NCI-H2029 treated with DMSO at 0.1 percent for 48 hours (cell line): ENCODE data around the gene MRTFA.

Source experiments
- DNase-seq: peaks from one replicate; lab custom pipeline; 2025; lab: John Stamatoyannopoulos, UW

The MRTFA gene

GRCh38 chr22:40426594-40427333 lies 209.8 kb downstream of the MRTFA start:
- peak; percentile 43 for DNase-seq

DNA sequence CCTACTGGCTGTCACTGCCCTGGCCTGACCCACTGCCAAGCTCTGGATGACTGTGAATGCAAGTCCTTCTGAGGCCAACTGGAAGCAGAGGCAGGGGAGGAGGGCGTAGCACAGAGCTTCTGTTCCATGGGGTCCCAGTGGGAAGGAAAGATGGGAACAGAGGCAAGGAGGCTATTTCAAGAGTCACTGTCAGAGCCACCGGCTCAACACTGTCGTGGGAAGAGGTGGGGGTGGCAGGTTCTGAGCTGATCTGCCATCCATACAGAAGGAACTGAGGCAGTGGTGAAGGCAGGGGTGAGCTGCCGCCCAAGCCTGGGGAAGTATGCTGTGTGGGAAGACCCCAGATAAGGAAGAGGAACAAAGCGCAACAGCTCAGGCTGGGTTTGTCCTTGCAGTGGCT lies 211.4 kb downstream of the MRTFA start:
- no peak for DNase-seq

- DNase-seq: no peak
Measured at GRCh38 chr22:40423882-40424640, 212.5 kb downstream of the MRTFA start.

- no peak for DNase-seq
Measured at GRCh38 chr22:40423310-40423688, 213.2 kb downstream of the MRTFA start.

- no peak for DNase-seq
Measured at GRCh38 chr22:40422558-40423309, 213.8 kb downstream of the MRTFA start.

- DNase-seq: no peak
Measured at GRCh38 chr22:40421941-40422340, 214.6 kb downstream of the MRTFA start.

GRCh38 chr22:40421082-40421350 lies 215.5 kb downstream of the MRTFA start:
- DNase-seq: no peak

DNA sequence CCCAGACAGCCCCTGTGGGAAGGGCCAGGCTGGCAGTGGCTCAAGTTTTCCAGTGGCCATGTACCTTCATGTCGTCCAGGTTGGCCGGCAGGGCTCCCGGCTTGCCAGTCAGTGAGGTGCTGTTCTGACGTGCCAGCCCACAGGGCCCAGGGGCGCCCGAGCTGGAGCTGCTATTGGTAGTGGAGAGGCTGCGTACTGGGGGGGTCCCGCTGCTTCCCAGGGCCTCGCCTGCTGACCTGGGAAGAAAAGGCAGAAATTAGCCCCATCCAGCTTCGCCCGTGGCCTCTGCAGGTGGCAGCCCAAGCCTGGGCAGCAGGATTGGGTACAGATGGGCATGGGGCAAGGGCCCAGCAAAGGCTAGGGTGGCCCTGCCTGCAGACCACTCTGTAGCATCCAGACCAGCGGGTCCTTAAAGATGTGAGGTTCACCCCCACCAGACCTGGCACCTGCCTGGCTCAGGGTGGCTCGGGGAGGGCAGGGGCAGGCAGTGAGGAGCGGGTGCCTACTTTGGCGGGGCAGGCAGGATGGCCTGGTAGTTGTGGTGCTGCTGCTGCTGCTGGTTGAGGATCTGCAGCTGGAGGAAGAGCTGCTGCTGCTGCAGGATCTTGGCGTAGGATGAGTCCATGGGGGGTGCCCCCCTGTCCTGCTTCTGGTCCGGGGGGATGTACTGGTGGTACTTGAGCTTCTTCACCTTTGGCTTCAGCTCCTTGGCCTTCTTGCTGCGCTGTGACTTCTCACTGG lies 216.0 kb downstream of the MRTFA start:
- DNase-seq: no peak

DNA sequence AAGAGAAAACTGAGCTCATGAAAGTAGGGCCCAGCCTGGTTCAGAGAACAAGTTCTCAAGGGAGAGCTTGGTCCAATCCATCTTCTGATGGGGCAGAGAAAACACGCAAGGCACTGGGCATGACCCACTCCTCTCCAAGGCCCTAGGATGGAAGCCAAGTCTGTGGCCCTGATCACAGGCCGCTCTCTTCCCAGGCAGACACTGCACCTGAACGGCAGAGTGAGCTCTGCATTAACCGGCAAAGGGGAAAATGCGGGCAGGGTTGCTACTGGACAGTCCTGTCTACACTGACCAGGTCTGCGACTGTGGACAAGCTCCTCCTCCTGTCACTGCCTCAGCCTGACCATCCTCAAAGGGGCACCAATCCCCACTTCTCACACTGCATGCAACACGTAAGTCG lies 216.8 kb downstream of the MRTFA start:
- no peak for DNase-seq

DNA sequence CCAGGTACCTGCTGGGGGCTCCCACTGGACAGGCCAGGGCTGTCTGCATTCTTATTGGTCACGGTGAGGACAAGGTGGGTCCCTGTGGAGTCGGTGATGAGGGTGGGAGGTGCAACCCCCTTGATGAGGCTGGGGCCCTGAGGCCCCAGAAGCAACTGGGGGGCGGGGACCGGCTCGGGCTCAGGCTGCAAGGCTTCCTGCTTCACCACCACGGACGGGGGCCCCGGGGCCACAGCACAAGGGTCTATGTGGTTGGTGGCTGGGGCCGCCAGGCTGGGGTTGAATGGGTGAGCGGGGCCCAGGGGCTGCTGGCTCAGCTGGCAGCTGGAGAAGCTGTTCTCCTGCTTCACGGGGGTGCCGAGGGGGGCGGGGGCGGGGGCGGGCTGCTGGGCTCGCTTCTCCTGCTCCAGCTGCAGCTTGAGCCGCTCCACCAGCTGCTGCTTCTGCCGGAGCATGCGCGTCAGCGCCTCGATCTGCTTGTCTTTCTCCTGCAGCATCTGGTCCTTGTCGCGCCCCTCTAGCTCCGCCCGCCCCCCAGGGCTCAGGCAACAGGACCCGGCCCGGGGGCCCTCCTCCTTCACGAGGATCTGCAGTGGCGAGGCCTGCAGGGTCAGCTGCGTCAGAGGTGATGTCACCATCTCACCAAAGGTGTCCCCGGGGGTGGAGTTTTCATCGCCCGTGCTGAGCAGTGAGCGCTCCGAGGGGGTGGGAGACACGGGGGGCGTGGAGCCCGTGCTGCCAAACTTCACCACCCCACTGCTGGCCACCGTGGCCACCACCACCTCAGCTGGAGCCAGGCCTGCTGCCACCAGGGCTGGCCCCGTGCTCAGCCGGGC lies 217.9 kb downstream of the MRTFA start:
- DNase-seq: no peak

DNA sequence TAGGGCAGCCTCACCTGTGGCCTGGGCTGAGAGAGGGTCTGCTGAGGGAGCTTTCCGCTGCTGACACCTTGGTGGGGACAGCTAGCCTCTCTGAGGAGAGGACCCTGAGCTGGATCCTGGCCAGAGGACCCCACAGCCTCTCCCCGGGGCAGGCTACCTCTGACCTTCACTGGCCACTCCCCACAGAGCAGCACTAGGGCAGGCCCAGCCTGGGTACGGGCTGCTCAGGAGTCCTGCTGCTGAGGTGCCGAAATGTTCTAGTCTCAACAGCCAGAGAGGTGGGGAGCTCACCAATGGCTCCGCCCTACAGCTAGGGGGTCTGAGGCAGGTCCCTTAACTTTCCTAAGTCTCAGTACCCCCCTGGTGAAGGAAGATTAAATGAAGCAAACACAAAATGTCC lies 218.6 kb downstream of the MRTFA start:
- DNase-seq: no peak

DNA sequence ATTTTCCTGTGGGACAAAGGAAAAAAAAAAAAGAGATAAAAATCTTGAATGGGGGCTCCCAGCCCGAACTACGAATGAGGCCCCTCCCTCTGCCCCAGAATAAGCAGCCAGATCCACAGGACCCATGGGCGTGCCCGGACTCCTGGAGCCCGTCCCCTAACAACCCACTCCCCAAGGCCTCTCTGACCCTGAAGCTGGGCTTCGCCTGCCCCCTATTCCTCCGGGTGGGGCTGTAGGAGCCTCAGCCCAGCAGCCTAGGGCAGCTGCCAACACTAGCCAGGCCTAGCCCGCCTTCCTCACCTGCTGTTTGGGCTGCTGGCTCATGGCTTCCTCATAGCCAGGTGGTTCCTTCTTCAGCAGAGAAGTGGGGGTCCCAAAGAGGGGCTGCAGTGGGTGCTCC lies 219.5 kb downstream of the MRTFA start:
- DNase-seq: no peak

- no peak for DNase-seq
Measured at GRCh38 chr22:40416636-40417035, 219.9 kb downstream of the MRTFA start.

GRCh38 chr22:40416267-40416570 lies 220.3 kb downstream of the MRTFA start:
- DNase-seq: no peak

- no peak for DNase-seq
Measured at GRCh38 chr22:40415531-40416266, 220.8 kb downstream of the MRTFA start.

GRCh38 chr22:40414838-40415505 lies 221.5 kb downstream of the MRTFA start:
- no peak for DNase-seq

DNA sequence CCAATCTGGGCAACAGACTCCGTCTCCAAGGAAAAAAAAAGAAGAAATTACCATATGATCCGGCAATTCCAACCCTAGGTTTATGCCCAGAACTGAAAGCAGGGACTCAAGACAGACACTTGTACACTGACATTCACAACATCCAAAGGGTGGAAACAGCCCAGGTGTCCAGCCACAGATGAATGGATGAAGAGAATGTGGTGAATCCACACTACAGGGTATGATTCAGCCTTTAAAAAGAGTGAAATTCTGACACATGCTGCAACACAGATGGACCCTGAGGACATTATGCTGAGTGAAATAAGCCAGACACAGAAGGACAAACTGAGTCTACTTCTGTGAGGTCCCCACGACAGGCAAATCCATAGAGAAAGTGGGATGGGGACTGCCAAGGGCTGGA lies 222.2 kb downstream of the MRTFA start:
- DNase-seq: no peak

DNA sequence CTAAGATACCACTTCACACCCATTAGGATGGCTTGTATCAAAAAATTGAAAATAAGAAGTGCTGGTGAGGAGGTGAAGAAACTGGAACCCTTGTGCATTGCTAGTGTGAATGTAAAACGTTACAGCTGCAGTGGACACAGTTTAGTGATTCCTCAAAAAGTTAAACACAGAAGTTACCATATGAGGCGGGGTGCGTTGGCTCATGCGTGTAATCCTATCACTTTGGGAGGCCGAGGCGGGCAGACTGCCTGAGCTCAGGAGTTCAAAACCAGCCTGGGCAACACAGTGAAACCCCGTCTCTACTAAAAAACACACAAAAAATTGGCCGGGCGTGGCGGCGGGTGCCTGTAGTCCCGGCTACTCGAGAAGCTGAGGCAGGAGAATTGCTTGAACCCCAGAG lies 222.6 kb downstream of the MRTFA start:
- DNase-seq: no peak

DNA sequence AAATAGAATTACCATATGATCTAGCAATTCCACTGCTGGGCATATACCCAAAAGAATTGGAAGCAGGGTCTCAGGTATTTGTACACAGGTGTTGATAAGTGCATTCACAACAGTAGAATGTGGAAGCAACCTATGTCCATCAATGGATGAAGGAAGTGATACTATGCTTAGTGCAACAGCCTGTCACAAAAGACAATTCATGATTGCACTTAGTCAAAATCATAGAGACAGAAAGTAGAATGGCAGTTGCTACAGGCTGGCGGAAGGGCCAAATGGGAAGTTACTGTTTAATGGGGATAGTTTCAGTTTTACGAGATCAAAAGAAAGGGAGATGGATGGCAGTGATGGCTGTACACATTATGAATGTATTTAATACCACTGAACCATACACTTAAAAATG lies 224.1 kb downstream of the MRTFA start:
- no peak for DNase-seq

DNA sequence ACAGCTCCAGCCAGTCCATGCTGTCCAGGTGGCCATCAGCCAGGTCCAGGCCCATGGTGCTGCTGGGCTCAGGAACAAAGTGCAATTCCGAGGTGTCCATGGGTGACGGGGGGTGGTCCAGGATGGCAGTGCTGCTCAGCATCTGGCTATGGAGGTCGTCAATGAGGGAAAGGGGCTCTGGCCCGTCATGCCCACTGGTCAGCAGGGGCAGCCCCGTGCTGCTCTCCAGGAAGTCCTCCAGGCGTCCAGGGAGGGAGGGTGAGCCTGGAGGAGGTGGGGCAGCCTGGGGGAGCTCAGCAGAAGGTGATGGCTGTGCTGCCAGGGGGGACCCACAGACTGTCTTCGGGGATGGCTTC lies 225.0 kb downstream of the MRTFA start:
- DNase-seq: no peak
